GM10266 (cell line): ENCODE measurements around the gene CLCNKB.
"Not testable (repeated sequence)": the region's sequence is repeated elsewhere in the genome, so short reads cannot be mapped to it uniquely, and the experiment has no call there.

Experiments
- DNase-seq: peaks from one replicate; pipeline ENCODE4 v3.0.0; 2012; ENCODE audit errors: extremely low spot score
- CTCF ChIP-seq: IDR thresholded peaks from 2 replicates; pipeline ENCODE4 v1.5.1; 2012; ENCODE audit warnings: mild to moderate bottlenecking, low read depth; ENCODE audit not compliant: control insufficient read depth, insufficient read depth; ENCODE audit errors: missing control alignments

The CLCNKB gene

GRCh38 chr1:16020325-16020724 lies 23.3 kb upstream of the CLCNKB start:
- no peak for TF ChIP-seq CTCF
- no peak for DNase-seq

GRCh38 chr1:16020878-16021277 lies 22.7 kb upstream of the CLCNKB start:
- not testable (repeated sequence) for DNase-seq

- DNase-seq, result no peak
- no peak for TF ChIP-seq CTCF
These were observed 21.9 kb upstream of the CLCNKB start, which contains the start of gene CLCNKA for GRCh38 chr1:16021681-16022080. TSS of gene CLCNKA (plus strand) at chr1:16022036. CDS start at chr1:16022620, 584 bp downstream.

- no peak for DNase-seq
- TF ChIP-seq CTCF, result no peak
These were observed 21.2 kb upstream of the CLCNKB start for GRCh38 chr1:16022393-16022792.

GRCh38 chr1:16023050-16023653 lies 20.4 kb upstream of the CLCNKB start:
- no peak for TF ChIP-seq CTCF
- DNase-seq, result no peak

GRCh38 chr1:16026302-16026701 lies 17.3 kb upstream of the CLCNKB start:
- not testable (repeated sequence) for DNase-seq

- TF ChIP-seq CTCF, result no peak
- no peak for DNase-seq
These were observed 16.7 kb upstream of the CLCNKB start for GRCh38 chr1:16026723-16027484.

GRCh38 chr1:16028237-16029002 lies 15.2 kb upstream of the CLCNKB start:
- DNase-seq, result no peak
- TF ChIP-seq CTCF, result no peak

- DNase-seq, result not testable (repeated sequence)
These were observed 14.6 kb upstream of the CLCNKB start for GRCh38 chr1:16029003-16029268.
